Pons (tissue), 1 donor: Measurements from ENCODE around the gene EI24.

Source experiments
- DNase-seq: peaks from one replicate; pipeline ENCODE4 v3.0.0-alpha.2; 2016; ENCODE audit warnings: low spot score

The EI24 gene

DNA sequence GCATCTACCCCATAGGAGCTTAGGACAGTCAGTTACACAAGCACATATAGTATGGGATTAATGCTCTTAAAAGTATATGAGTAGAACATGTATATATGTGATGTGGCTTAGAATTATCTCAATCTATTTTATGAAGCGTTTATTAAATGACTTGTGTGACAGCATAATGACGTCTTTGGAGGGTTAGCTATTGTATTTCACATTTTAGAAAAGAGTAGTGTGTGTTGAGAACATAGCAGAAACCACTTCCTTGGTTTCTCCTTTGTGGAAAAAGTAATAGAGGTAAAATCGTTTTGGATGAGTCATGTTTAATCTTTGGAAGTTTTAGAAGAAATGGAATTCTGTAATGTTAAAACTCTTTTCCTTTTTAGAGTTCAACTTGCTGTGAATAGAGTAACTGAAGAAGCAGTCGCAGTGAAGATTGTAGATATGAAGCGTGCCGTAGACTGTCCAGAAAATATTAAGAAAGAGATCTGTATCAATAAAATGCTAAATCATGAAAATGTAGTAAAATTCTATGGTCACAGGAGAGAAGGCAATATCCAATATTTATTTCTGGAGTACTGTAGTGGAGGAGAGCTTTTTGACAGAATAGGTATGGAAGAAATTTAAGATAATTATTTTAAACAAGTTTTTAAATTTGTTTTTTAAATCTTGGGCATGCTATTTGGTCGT lies 58.1 kb downstream of the EI24 start:
- no peak for DNase-seq
